HFFc6 (cell line): ENCODE results near the gene SLMAP. TPM values are rescaled to one million over a fixed set of nuclear protein-coding genes. Genes with fewer than 3 reads are reported as not detected.

Experiments
- DNase-seq: peaks from one replicate; pipeline ENCODE4 v3.0.0-alpha.2; 2018
- H3K27ac Mint-ChIP-seq: 2 replicates; pipeline ENCODE4 v1.8.0; 2020; ENCODE audit warnings: mild to moderate bottlenecking, mixed read lengths
- H3K27me3 Mint-ChIP-seq: 2 replicates; pipeline ENCODE4 v1.8.0; 2021; ENCODE audit warnings: mild to moderate bottlenecking, moderate library complexity, mixed read lengths; ENCODE audit not compliant: insufficient read depth
- H3K36me3 Mint-ChIP-seq: 2 replicates; pipeline ENCODE4 v1.8.0; 2021; ENCODE audit warnings: low read depth, mixed read lengths
- H3K4me1 Mint-ChIP-seq: 2 replicates; pipeline ENCODE4 v1.8.0; 2020; ENCODE audit warnings: low read depth, mixed read lengths
- H3K4me3 Mint-ChIP-seq: 2 replicates; pipeline ENCODE4 v1.8.0; 2020; ENCODE audit warnings: mild to moderate bottlenecking, moderate library complexity, mixed read lengths
- H3K9me3 Mint-ChIP-seq: 2 replicates; pipeline ENCODE4 v1.8.0; 2020; ENCODE audit warnings: mild to moderate bottlenecking, mixed read lengths
- total RNA-seq, 6 experiments: library from RNA; stranded (reverse); fragmentation: NEBNext Ultra II Directional; extraction: Animal tissue kit (Norgen Biotek cat#: 25700); gene quantifications; 2 replicates in 1 of 6; 3 replicates in 5 of 6; pipeline ENCODE4 v1.2.3, GENCODE V29; 2021
- TF ChIP-seq, protein P1 (sequence below): fragments of 200-600 bp; sonication (generic); IDR thresholded peaks from 2 replicates; pipeline ENCODE4 v1.5.0; 2021; ENCODE audit warnings: antibody characterized with exemption, mild to moderate bottlenecking

SLMAP gene
- total RNA-seq, 6 experiments from 2014 or later: 51.1 to 54.8 (median 52.3) TPM

DNA sequence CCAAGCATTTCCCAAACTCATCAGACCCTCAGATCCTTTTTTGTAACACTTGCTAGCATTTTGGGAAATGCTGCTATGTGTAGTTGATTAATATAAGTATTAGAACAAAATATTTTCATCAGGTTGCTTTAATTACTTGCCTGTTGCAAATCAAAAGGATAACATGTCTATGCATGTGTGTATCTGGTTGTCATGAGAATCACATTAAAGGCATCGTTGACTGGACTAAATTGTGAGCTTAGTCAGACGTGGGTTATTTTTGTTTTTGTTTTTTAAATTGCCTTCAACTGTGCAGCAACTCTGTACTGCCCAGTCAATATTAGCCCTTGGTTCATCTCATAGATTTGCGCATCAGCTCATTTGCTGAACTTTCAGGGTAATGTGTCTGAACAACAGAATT is 81.6 kb downstream of the SLMAP start:
- H3K36me3 Mint-ChIP-seq: no peaks in the 10 kb centered on the region
- H3K27me3 Mint-ChIP-seq: no peaks in the 10 kb centered on the region
- H3K4me3 Mint-ChIP-seq: no peak overlapping the region
- H3K4me1 Mint-ChIP-seq: peaks cover 15% of the 10 kb centered on the region
- H3K9me3 Mint-ChIP-seq: no peaks in the 10 kb centered on the region
- TF ChIP-seq, protein P1, sequence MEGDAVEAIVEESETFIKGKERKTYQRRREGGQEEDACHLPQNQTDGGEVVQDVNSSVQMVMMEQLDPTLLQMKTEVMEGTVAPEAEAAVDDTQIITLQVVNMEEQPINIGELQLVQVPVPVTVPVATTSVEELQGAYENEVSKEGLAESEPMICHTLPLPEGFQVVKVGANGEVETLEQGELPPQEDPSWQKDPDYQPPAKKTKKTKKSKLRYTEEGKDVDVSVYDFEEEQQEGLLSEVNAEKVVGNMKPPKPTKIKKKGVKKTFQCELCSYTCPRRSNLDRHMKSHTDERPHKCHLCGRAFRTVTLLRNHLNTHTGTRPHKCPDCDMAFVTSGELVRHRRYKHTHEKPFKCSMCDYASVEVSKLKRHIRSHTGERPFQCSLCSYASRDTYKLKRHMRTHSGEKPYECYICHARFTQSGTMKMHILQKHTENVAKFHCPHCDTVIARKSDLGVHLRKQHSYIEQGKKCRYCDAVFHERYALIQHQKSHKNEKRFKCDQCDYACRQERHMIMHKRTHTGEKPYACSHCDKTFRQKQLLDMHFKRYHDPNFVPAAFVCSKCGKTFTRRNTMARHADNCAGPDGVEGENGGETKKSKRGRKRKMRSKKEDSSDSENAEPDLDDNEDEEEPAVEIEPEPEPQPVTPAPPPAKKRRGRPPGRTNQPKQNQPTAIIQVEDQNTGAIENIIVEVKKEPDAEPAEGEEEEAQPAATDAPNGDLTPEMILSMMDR: no peak
- DNase-seq: no peak
- H3K27ac Mint-ChIP-seq: no peak overlapping the region

DNA sequence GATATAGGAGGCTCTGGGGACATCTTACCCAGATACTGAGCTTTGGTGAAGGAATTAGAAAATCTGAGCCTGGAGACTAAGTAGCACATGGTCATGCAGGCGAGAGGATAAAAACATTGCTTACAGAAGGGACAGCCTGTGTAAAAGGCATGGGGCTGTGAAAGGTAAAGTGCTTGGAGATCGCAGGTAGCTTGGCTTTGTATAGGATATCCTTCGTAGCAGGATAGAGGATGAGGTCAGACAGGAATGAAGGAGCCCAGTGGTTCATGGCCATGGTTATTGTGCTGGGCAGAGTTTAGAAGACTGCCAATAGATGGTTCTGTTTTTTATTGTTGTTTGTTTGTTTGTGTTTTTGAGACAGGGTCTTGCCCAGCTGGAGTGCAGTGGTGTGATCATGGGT is 82.5 kb downstream of the SLMAP start:
- no peak for DNase-seq
- Mint-ChIP-seq H3K4me3 (no peak overlapping the region), H3K27ac (no peak overlapping the region), H3K36me3 (no peaks in the 10 kb centered on the region), H3K9me3 (no peaks in the 10 kb centered on the region), H3K4me1 (peaks cover 16% of the 10 kb centered on the region), H3K27me3 (no peaks in the 10 kb centered on the region)
- TF ChIP-seq, protein P1: no peak

DNA sequence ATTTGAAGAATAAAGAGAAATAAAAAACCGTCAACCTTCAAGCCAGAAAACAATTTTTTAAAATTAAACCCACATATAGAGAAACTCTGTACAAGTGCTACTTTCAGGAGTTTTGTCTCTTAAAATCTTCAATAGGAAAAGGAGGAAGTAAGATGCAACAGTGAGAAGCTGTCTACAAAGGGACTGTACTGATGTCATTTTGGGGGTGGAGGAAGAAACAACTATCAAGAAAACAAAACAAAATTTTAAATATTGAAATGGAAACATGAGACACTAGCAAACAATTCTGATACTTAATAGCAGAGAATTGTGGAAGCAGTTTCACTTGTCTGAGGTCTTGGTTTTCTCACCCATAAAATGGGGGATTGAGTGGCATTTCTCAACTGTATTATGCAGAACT is 84.4 kb downstream of the SLMAP start:
- H3K36me3 Mint-ChIP-seq: no peaks in the 10 kb centered on the region
- H3K4me3 Mint-ChIP-seq: no peak overlapping the region
- no peak overlapping the region for H3K27ac Mint-ChIP-seq
- TF ChIP-seq, protein P1: no peak
- H3K9me3 Mint-ChIP-seq: no peaks in the 10 kb centered on the region
- no peak for DNase-seq
- no peaks in the 10 kb centered on the region; the same call in 1 of the 2 replicates for H3K27me3 Mint-ChIP-seq
- peaks cover 16% of the 10 kb centered on the region for H3K4me1 Mint-ChIP-seq

DNA sequence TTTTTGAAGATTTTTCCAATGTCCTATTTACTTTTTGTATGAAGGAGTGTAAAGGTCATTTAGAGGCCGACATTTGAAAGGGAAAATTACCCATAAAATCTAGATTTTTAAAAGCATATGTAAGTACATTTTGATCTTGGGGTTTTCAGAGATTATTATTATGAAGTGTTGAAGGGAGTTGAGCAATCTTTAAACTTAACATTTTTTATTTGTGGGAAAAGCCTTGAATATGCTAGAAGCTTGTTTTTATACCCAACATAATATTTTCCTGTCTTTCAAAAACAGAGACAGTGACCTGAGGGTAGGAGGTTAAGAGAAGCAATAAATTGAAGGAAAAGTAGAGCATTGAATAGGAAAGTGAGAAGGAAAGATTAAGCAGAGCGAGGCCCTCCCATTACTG is 85.7 kb downstream of the SLMAP start:
- H3K4me3 Mint-ChIP-seq: peak overlapping the region; percentile 2; the same call in 1 of the 2 replicates
- H3K9me3 Mint-ChIP-seq: no peaks in the 10 kb centered on the region
- no peak overlapping the region for H3K27ac Mint-ChIP-seq
- H3K36me3 Mint-ChIP-seq: no peaks in the 10 kb centered on the region
- peaks cover 15% of the 10 kb centered on the region for H3K4me1 Mint-ChIP-seq
- TF ChIP-seq, protein P1: no peak
- no peaks in the 10 kb centered on the region; the same call in 1 of the 2 replicates for H3K27me3 Mint-ChIP-seq
- DNase-seq: no peak

DNA sequence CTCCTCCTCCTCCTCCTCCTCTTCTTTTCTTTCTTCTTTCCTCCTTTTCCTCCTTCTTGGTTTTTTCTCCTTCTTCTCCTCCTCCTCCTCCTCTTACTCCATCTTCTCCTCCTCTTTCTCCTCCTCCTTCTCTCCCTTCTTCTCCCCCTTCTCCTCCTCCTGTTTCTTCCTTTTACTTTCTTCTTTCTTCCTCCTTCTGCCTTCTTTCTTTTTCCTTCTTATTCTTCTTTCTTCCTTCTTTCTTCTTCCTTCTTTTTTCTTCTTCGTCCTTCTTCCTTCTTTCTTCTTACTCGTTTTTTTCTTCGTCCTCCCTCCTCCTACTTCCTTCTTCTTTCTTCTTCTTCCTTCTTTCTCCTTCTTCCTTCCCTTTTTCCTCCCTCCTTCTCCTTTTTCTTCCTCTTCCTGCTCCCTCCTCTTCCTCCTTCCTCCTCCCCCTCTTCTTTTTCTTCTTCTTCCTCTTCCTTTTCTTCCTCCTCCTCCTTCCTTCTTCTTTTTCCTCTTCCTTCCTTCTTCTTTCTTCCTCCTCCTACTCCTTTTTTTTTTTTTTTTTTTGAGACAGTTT is 92.1 kb downstream of the SLMAP start:
- DNase-seq: no peak
- Mint-ChIP-seq H3K4me3 (no peak overlapping the region), H3K27ac (no peak overlapping the region), H3K36me3 (no peaks in the 10 kb centered on the region), H3K4me1 (peaks cover 9% of the 10 kb centered on the region), H3K27me3 (peaks cover 3% of the 10 kb centered on the region), H3K9me3 (no peaks in the 10 kb centered on the region)
- TF ChIP-seq, protein P1: no peak

DNA sequence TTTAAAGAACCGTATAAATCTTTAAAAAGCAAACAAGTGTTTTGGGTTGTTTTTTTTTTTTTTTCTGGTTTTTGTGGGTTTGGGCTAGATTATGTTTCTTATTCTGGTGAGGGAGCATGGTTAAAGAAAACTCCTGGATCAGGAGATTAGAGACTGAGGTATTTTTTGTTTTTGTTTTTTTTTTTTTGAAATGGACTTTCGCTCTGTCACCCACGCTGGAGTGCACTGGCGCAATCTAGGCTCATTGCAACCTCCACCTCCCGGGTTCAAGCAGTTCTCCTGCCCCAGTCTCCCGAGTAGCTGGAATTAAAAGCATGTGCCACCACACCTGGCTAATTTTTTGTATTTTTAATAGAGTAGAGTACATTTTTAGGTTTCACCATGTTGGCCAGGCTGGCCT is 95.2 kb downstream of the SLMAP start:
- peaks cover 10% of the 10 kb centered on the region for H3K4me1 Mint-ChIP-seq
- no peak for DNase-seq
- no peak overlapping the region for H3K4me3 Mint-ChIP-seq
- no peak overlapping the region for H3K27ac Mint-ChIP-seq
- TF ChIP-seq, protein P1: no peak
- no peaks in the 10 kb centered on the region for H3K9me3 Mint-ChIP-seq
- no peaks in the 10 kb centered on the region for H3K36me3 Mint-ChIP-seq
- peaks cover 3% of the 10 kb centered on the region for H3K27me3 Mint-ChIP-seq
